CD4-positive, CD25-positive, alpha-beta regulatory T cell (primary cell): ENCODE data around the gene ANTXRL. TPM values are rescaled to one million over a fixed set of nuclear protein-coding genes. Genes with fewer than 3 reads are reported as not detected.
"Not testable (repeated sequence)": the region's sequence is repeated elsewhere in the genome, so short reads cannot be mapped to it uniquely, and the experiment has no call there.

Experiments used
- ATAC-seq, 2 donors: fragments of 150-1000 bp; cut with Tn5 transposase; one replicate each; pipeline ENCODE4 v1.10.0; 2021; ENCODE audit warnings: low read depth in 2 of 2, moderate number of reproducible peaks in 2 of 2, moderate library complexity in 1 of 2
- DNase-seq, 3 donors: peaks; one replicate each; pipeline versions ENCODE4 v3.0.0 to v3.0.0-alpha.2; 2012 to 2022; ENCODE audit warnings: mixed read lengths in 1 of 3
- H3K27ac ChIP-seq: one replicate; pipeline ENCODE4 v1.7.0; 2013; ENCODE audit warnings: mild to moderate bottlenecking, low read length; ENCODE audit not compliant: insufficient read depth, poor library complexity, severe bottlenecking
- H3K27me3 ChIP-seq: one replicate; pipeline ENCODE4 v1.7.0; 2013; ENCODE audit warnings: low read length; ENCODE audit not compliant: control insufficient read depth, insufficient read depth
- H3K36me3 ChIP-seq: one replicate; pipeline ENCODE4 v1.7.0; 2013; ENCODE audit warnings: mild to moderate bottlenecking, low read length, moderate library complexity; ENCODE audit not compliant: control insufficient read depth, insufficient read depth
- H3K4me1 ChIP-seq: 2 replicates; pipeline ENCODE4 v1.7.0; 2013; ENCODE audit warnings: mild to moderate bottlenecking, low read length; ENCODE audit not compliant: insufficient read depth, control insufficient read depth, poor library complexity, severe bottlenecking
- H3K4me3 ChIP-seq: one replicate; pipeline ENCODE4 v1.7.0; 2013; ENCODE audit warnings: low read depth, mild to moderate bottlenecking, low read length, moderate library complexity
- H3K9me3 ChIP-seq, 2 experiments: 1 replicate in 1 of 2; 2 replicates in 1 of 2; pipeline ENCODE4 v1.7.0; 2013; ENCODE audit warnings: low read length in 2 of 2, mild to moderate bottlenecking in 1 of 2, moderate library complexity in 1 of 2; ENCODE audit not compliant: control insufficient read depth in 2 of 2
- H3K27ac Mint-ChIP-seq, 3 donors: one replicate each; pipeline ENCODE4 v1.8.0; 2020 to 2022; ENCODE audit warnings: mild to moderate bottlenecking in 3 of 3, mixed read lengths in 3 of 3, moderate library complexity in 2 of 3
- H3K27me3 Mint-ChIP-seq: one replicate; pipeline ENCODE4 v1.8.0; 2022; ENCODE audit warnings: mild to moderate bottlenecking, mixed read lengths
- H3K36me3 Mint-ChIP-seq: one replicate; pipeline ENCODE4 v1.8.0; 2020; ENCODE audit warnings: mixed read lengths
- H3K4me1 Mint-ChIP-seq, 4 donors: one replicate each; pipeline ENCODE4 v1.8.0; 2020 to 2022; ENCODE audit warnings: mixed read lengths in 4 of 4, mild to moderate bottlenecking in 1 of 4
- H3K4me3 Mint-ChIP-seq, 4 donors: one replicate each; pipeline ENCODE4 v1.8.0; 2020 to 2022; ENCODE audit warnings: mild to moderate bottlenecking in 4 of 4, mixed read lengths in 4 of 4, moderate library complexity in 3 of 4
- H3K9me3 Mint-ChIP-seq, 7 donors: one replicate each; pipeline ENCODE4 v1.8.0; 2020 to 2022; ENCODE audit warnings: mixed read lengths in 7 of 7, mild to moderate bottlenecking in 3 of 7, moderate library complexity in 2 of 7
- polyA plus RNA-seq, 4 donors: library from polyadenylated mRNA; unstranded; fragments of 300-500 nt; fragmentation: Illumina TruSeq; gene quantifications; one replicate each; pipeline ENCODE4 v1.2.3, GENCODE V29; 2021
- total RNA-seq: library from RNA; stranded (reverse); gene quantifications from one replicate; pipeline ENCODE4 v1.2.3, GENCODE V29; 2022

ANTXRL gene
- total and polyA plus RNA-seq, 5 donors from 2014 or later: 0.72 TPM; not detected in 4

DNA sequence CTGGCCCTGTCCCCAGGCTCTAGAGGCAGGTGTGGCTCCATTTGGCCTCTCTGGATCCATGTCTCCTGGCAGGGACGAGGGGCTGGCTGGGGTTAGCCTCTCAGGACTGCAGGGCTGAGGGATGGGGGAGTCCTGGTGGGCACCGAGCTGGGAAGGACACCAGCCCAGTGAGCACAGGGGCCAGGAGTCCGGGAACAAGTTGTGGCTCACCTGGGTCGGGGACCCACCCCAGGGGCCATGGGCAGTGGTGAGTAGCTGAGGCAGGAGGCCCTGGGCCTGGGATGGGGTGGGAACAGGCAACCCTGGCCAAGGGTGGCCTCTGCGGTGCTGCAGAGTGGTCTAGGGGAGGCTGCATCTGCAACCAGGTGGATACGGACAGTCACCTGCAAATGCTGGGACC is 24.1 kb downstream of the ANTXRL start:
- H3K27me3 ChIP-seq: no peaks in the 10 kb centered on the region
- no peaks in the 10 kb centered on the region for H3K4me1 ChIP-seq
- H3K27ac ChIP-seq: no peak overlapping the region
- no peaks in the 10 kb centered on the region for H3K4me1 Mint-ChIP-seq
- no peak overlapping the region for H3K4me3 ChIP-seq
- no peak overlapping the region for H3K27ac Mint-ChIP-seq
- H3K27me3 Mint-ChIP-seq: peaks cover 4% of the 10 kb centered on the region
- H3K4me3 Mint-ChIP-seq: no peak overlapping the region
- ATAC-seq (no peak), DNase-seq (no peak)
- peaks cover 0 to 2% (median 0%) of the 10 kb centered on the region in 7 donors for H3K9me3 Mint-ChIP-seq
- no peaks in the 10 kb centered on the region for H3K36me3 ChIP-seq
- no peaks in the 10 kb centered on the region for H3K36me3 Mint-ChIP-seq
- no peaks in the 10 kb centered on the region for H3K9me3 ChIP-seq

DNA sequence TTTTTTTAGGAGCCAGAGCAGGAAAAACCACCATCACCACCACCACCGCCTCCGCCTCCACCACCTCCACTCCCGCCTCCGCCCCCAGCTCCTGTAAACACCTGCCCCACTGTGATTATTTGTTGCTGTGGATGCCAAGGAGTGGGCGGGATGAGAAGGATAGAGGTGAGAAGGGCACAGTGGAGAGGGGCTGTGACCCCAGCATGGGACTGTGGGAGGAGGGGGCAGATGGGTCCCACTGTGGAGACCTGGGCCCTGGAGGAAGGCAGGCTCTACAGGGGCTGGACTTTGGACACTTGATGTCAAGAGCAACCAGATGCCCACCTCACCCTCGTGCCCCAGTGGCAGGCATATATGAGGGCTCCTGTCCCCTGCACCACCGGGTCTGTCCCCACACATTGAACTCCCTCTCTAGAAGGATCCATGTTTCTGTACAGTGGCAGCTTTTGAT is 24.7 kb downstream of the ANTXRL start:
- Mint-ChIP-seq H3K4me3 (no peak overlapping the region), H3K27ac (no peak overlapping the region), H3K9me3 (peaks cover 0 to 2% (median 0%) of the 10 kb centered on the region in 7 donors), H3K27me3 (peaks cover 5% of the 10 kb centered on the region), H3K4me1 (no peaks in the 10 kb centered on the region), H3K36me3 (no peaks in the 10 kb centered on the region)
- H3K36me3 ChIP-seq: no peaks in the 10 kb centered on the region
- ATAC-seq: no peak
- no peak for DNase-seq
- no peaks in the 10 kb centered on the region for H3K9me3 ChIP-seq
- H3K4me1 ChIP-seq: no peaks in the 10 kb centered on the region
- no peaks in the 10 kb centered on the region for H3K27me3 ChIP-seq
- H3K27ac ChIP-seq: no peak overlapping the region
- H3K4me3 ChIP-seq: no peak overlapping the region

DNA sequence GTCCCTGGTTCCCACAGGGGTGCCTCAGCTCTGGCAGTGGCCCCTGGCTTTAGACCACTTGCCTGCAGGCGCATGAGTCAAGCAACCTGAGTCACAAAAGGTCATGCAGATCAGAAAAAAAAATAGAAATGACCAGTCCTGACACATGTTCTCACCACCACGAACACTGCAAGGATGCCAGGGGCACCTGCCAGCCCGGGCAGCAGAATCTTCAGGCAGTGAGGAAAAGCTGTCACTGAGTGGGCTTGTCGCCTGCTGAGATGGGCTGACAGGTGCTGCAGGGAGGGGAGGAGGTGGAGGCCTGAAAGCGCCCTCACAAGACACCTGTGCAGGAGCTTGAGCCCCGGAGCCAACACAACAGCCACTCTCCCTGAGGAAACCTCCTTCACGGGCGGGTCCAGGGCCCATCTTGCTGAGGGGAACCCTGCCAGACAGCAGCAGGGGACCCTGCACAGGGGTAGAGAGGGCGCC is 25.2 kb downstream of the ANTXRL start:
- H3K36me3 ChIP-seq, ATAC-seq, H3K9me3 ChIP-seq, H3K27ac ChIP-seq, H3K4me3 ChIP-seq, H3K4me3 Mint-ChIP-seq, H3K4me1 Mint-ChIP-seq, DNase-seq, H3K36me3 Mint-ChIP-seq, H3K27me3 ChIP-seq, H3K9me3 Mint-ChIP-seq, H3K27ac Mint-ChIP-seq, H3K27me3 Mint-ChIP-seq, H3K4me1 ChIP-seq: not testable (repeated sequence)

DNA sequence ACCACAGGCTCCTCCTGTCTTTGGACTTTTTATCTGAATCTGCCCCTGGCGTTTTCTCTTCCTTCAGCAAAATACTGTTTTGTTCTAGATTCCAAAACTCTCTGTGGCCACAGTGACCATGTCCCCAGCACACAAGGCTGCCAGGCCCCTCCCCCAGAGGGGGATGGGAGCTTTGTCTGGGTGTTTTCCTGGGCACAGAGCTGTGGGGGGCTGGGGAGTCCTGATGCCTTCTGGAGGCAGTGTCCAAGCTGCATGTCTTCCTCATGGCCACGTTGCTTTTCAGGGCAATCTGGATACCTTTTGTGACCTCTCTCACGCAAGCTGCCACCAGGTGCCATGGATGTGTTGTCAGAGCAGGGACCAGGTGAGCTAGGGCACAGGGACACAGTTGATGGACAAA is 26.2 kb downstream of the ANTXRL start:
- Histone ChIP-seq H3K4me3 (no peak overlapping the region), H3K9me3 (no peaks in the 10 kb centered on the region), H3K4me1 (no peaks in the 10 kb centered on the region), H3K27ac (no peak overlapping the region), H3K36me3 (no peaks in the 10 kb centered on the region), H3K27me3 (no peaks in the 10 kb centered on the region)
- no peak for ATAC-seq
- Mint-ChIP-seq H3K27me3 (peaks cover 15% of the 10 kb centered on the region), H3K4me3 (no peak overlapping the region), H3K4me1 (no peaks in the 10 kb centered on the region), H3K36me3 (no peaks in the 10 kb centered on the region), H3K9me3 (peaks cover 0 to 2% (median 0%) of the 10 kb centered on the region in 7 donors), H3K27ac (no peak overlapping the region)
- DNase-seq: no peak

DNA sequence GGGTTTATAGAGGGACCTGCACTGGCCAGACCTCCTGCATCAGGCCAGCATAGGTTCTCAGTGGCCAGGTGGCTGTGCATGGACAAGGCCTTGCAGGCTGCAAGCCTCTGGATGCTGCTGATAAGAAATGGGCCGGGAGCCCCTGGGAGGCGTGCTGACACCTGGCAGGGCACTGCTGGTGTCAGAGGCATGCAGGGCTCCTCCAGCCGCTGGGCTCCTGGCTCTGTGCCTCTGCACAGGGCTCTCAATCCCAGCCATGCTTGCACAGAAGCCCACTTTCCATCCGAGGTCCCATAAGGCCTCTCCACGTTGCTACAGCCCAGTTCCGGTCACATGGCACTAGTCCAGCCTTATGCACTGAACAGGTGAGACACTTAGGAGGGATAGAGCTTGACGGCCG is 27.3 kb downstream of the ANTXRL start:
- DNase-seq (no peak), ATAC-seq (no peak)
- Histone ChIP-seq H3K4me3 (no peak overlapping the region), H3K27me3 (no peaks in the 10 kb centered on the region), H3K27ac (no peak overlapping the region), H3K36me3 (no peaks in the 10 kb centered on the region), H3K9me3 (no peaks in the 10 kb centered on the region), H3K4me1 (no peaks in the 10 kb centered on the region)
- H3K27me3 Mint-ChIP-seq: peaks cover 12% of the 10 kb centered on the region
- no peak overlapping the region for H3K27ac Mint-ChIP-seq
- H3K9me3 Mint-ChIP-seq: peaks cover 0 to 2% (median 0%) of the 10 kb centered on the region in 7 donors
- no peak overlapping the region for H3K4me3 Mint-ChIP-seq
- H3K4me1 Mint-ChIP-seq: no peaks in the 10 kb centered on the region
- no peaks in the 10 kb centered on the region for H3K36me3 Mint-ChIP-seq

DNA sequence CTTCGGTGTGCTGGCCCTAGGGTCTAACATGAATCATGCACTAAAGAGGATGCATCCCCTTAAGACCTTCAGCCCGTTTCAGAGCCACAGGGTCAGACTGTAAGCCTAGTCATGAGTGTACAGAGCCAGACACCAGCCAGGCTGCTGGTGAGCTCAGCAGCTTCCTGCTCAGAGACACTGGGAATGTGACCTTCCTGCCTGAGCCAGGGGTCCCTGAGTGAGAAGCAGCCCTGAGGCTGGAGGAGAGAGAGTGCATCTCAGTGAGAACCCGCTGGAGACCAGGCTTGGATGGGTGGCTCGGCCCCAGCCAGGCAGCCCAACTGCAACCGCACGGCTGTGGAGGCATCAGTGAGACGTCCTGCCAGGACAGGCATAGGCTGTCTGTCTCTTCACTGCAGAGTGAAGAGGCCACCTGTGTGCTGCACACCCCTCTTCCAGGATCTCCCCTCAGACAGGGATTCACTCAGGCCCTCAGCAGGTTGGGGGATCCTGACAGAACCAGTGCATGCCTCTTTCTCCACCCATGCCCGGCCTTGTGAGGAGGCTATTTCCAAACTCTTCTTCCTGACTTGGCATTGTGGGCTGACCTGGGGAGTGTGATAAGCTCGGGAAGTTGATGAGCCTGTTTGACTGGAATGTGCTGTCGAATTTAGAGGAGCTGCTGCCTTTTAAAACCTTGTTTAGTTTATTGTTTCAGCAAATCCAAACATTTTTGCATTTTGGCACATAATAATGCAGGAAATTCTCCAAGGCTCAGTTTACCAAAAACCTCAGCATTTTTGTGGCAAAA is 28.5 kb downstream of the ANTXRL start:
- not testable (repeated sequence) for H3K4me1 ChIP-seq, H3K36me3 ChIP-seq, H3K36me3 Mint-ChIP-seq, H3K27ac Mint-ChIP-seq, H3K4me3 ChIP-seq, ATAC-seq, H3K4me1 Mint-ChIP-seq, H3K27me3 ChIP-seq, H3K4me3 Mint-ChIP-seq, H3K9me3 ChIP-seq, H3K27ac ChIP-seq, DNase-seq, H3K9me3 Mint-ChIP-seq
- peaks cover 12% of the 10 kb centered on the region for H3K27me3 Mint-ChIP-seq

DNA sequence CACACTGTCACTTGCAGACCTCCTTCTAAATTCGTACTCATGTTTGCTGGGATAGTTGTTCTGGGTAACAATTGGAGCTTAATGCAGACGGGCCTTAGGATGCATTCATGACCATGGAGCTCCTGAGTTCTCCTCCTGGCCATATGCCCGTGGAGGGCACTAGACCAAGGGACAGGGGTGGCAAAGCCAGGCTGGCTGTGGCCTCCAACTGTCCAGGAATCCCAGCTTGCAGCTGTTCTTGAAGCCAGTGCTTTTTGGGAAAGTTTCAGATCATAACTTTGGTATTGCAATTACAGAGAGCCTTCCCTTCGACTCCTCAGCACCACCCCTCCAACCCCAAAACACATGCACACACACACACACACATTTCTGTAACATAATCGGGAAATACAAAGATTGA is 30.6 kb downstream of the ANTXRL start:
- Histone ChIP-seq H3K36me3 (no peaks in the 10 kb centered on the region), H3K4me3 (no peak overlapping the region), H3K27ac (no peak overlapping the region), H3K27me3 (no peaks in the 10 kb centered on the region), H3K4me1 (no peaks in the 10 kb centered on the region), H3K9me3 (no peaks in the 10 kb centered on the region)
- Mint-ChIP-seq H3K4me3 (no peak overlapping the region), H3K9me3 (peaks cover 0 to 2% (median 0%) of the 10 kb centered on the region in 7 donors), H3K27ac (no peak overlapping the region), H3K36me3 (no peaks in the 10 kb centered on the region), H3K4me1 (no peaks in the 10 kb centered on the region), H3K27me3 (peaks cover 12% of the 10 kb centered on the region)
- no peak for DNase-seq
- no peak for ATAC-seq

DNA sequence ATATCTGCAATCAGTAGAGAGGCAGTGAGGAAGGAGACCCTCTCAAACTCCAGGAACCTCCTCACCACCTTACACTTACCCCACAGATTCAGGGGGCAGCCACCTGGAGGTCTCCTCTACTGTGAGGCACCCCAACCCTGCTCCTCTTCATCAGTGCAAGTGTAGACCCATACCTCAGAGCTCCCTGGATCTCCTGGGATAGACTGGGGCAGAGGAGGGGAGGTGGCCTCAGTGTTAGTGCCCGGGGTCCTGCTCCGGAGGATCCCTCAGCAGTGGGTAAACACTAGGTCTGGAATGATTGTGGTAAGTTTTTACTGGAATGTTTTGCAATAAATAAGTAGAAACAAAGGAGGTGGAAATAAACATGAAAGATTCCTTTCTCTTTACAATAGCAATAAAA is 31.1 kb downstream of the ANTXRL start:
- Mint-ChIP-seq H3K27ac (no peak overlapping the region), H3K9me3 (peaks cover 0 to 2% (median 0%) of the 10 kb centered on the region in 7 donors), H3K36me3 (no peaks in the 10 kb centered on the region), H3K4me3 (no peak overlapping the region), H3K27me3 (peaks cover 12% of the 10 kb centered on the region), H3K4me1 (no peaks in the 10 kb centered on the region)
- no peaks in the 10 kb centered on the region for H3K9me3 ChIP-seq
- H3K27me3 ChIP-seq: no peaks in the 10 kb centered on the region
- H3K27ac ChIP-seq: no peak overlapping the region
- H3K36me3 ChIP-seq: no peaks in the 10 kb centered on the region
- ATAC-seq (no peak), DNase-seq (no peak)
- H3K4me3 ChIP-seq: no peak overlapping the region
- H3K4me1 ChIP-seq: no peaks in the 10 kb centered on the region
